Upper lobe of left lung (tissue), 6 donors: ENCODE data around the gene BTN2A1. TPM values are rescaled to one million over a fixed set of nuclear protein-coding genes. Genes with fewer than 3 reads are reported as not detected.

ENCODE experiments used
- ATAC-seq, 2 donors: fragments of 200-7000 bp; cut with Tn5 transposase; one replicate each; pipeline ENCODE4 v1.9.1; 2022; ENCODE audit warnings: mild to moderate bottlenecking in 2 of 2, moderate library complexity in 2 of 2; ENCODE audit not compliant: low FRiP score in 2 of 2
- DNase-seq, 2 donors: peaks; one replicate each; pipeline ENCODE4 v3.0.0-alpha.2; 2019 to 2020
- H3K27ac ChIP-seq, 4 donors: fragments of 200-600 bp; sonication (generic); one replicate each; pipeline ENCODE4 v1.5.1; 2016 to 2019
- H3K27me3 ChIP-seq, 4 donors: fragments of 200-600 bp; sonication (generic); one replicate each; pipeline ENCODE4 v1.5.1; 2017 to 2019
- H3K36me3 ChIP-seq, 4 donors: fragments of 200-600 bp; sonication (generic); one replicate each; pipeline ENCODE4 v1.5.1; 2016 to 2019
- H3K4me1 ChIP-seq, 4 donors: fragments of 200-600 bp; sonication (generic); one replicate each; pipeline ENCODE4 v1.5.1; 2018 to 2019
- H3K4me3 ChIP-seq, 4 donors: fragments of 200-600 bp; sonication (generic); one replicate each; pipeline ENCODE4 v1.5.1; 2017 to 2019; ENCODE audit warnings: mild to moderate bottlenecking in 2 of 4, moderate library complexity in 1 of 4
- H3K9me3 ChIP-seq, 4 donors: fragments of 200-600 bp; sonication (generic); one replicate each; pipeline ENCODE4 v1.5.1; 2018 to 2019
- EP300 ChIP-seq, 4 donors: sonication (generic); formaldehyde crosslinking; IDR thresholded peaks; one replicate each; pipeline ENCODE4 v1.5.1; 2017; ENCODE audit warnings: antibody characterized with exemption in 4 of 4, control low read depth in 2 of 4
- POLR2A ChIP-seq, 4 donors: fragments of 450-650 bp; IDR thresholded peaks; one replicate each; pipeline ENCODE4 v1.5.1; 2016 to 2017; ENCODE audit warnings: antibody characterized with exemption in 4 of 4, mild to moderate bottlenecking in 2 of 4
- POLR2AphosphoS5 ChIP-seq, 2 donors: sonication (generic); formaldehyde crosslinking; IDR thresholded peaks; one replicate each; pipeline ENCODE4 v1.5.1; 2017; ENCODE audit warnings: antibody characterized with exemption in 2 of 2
- WGBS, 2 donors: methylation state at CpG; one replicate each; pipeline ENCODE4 v1.1.5; 2017 to 2018; 5-methylcytosine and 5-hydroxymethylcytosine counted together
- total RNA-seq, 6 donors: library from RNA; depleted of rRNA in 4 of 6; stranded (reverse); fragments of >200 nt in 4 of 6; gene quantifications; one replicate each; pipeline versions ENCODE4 v1.1.0 to v1.2.1, GENCODE V29; 2016 to 2021
- TF ChIP-seq, protein P1 (sequence below), 6 experiments: fragments of 450-650 bp in 4 of 6; fragments of 200-600 bp in 2 of 6; sonication (generic) in 2 of 6; IDR thresholded peaks; one replicate each; pipeline ENCODE4 v1.5.1; 2016 to 2019; ENCODE audit warnings: antibody characterized with exemption in 6 of 6
- donor health status: DM: no; HTN: no; CAD: no; lungs with moderate emphysema.
- donor health status: DM: no; HTN: yes; CAD: no; lungs with severe emphysema.

BTN2A1 gene
- total RNA-seq, 6 donors from 2014 or later = 17.2 to 34.6 (median 21.2) TPM

DNA sequence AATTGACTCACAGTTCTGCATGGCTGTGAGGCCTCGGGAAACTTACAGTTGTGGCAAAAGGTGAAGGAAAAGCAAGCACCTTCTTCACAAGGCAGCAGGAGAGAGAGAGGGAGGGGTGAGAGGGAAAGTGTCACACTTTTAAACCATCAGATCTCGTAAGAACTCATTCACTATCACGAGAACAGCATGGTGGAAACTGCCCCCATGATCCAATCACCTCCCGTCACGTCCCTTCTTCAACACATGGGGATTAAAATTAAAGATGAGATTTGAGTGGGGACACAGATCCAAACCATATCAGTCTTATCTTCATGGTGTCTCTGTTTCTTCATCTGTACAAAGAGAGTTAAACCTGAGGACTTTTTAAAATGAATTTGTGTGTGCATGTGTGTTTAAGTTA is 28.6 kb downstream of the BTN2A1 start:
- WGBS, 2 donors = 83 to 85% methylated on average over 5 of the region's 5 CpGs
- Histone ChIP-seq H3K36me3 (no peaks in the 10 kb centered on the region), H3K4me3 (no peak overlapping the region), H3K4me1 (no peaks in the 10 kb centered on the region), H3K27me3 (no peaks in the 10 kb centered on the region), H3K9me3 (peaks cover 0 to 3% (median 0%) of the 10 kb centered on the region in 4 donors), H3K27ac (no peak overlapping the region)
- DNase-seq = no peak
- no peak for TF ChIP-seq POLR2AphosphoS5 (IDR thresholded peaks at IDR 0.05)
- no peak for TF ChIP-seq POLR2A (IDR thresholded peaks at IDR 0.05)
- no peak for TF ChIP-seq EP300 (IDR thresholded peaks at IDR 0.05)
- TF ChIP-seq, protein P1, sequence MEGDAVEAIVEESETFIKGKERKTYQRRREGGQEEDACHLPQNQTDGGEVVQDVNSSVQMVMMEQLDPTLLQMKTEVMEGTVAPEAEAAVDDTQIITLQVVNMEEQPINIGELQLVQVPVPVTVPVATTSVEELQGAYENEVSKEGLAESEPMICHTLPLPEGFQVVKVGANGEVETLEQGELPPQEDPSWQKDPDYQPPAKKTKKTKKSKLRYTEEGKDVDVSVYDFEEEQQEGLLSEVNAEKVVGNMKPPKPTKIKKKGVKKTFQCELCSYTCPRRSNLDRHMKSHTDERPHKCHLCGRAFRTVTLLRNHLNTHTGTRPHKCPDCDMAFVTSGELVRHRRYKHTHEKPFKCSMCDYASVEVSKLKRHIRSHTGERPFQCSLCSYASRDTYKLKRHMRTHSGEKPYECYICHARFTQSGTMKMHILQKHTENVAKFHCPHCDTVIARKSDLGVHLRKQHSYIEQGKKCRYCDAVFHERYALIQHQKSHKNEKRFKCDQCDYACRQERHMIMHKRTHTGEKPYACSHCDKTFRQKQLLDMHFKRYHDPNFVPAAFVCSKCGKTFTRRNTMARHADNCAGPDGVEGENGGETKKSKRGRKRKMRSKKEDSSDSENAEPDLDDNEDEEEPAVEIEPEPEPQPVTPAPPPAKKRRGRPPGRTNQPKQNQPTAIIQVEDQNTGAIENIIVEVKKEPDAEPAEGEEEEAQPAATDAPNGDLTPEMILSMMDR (IDR thresholded peaks at IDR 0.05) = no peak
- no peak for ATAC-seq

DNA sequence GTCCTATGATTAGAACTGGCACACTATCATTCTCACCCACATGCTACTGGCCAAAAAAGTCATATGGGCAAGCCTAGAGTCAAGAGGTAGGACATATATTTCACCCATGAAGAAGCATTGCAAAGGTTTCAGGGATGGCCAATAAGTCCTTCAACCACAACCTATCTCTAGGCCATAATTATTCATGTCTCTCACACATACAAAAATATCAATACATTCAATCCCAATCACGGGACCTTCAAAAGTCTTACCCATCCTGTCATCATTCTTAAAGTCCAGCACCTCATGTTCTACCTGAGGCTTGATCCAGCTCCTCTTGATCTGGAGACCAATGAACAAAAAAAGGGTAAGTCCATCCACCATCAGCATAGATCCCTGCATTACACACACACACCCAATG is 29.7 kb downstream of the BTN2A1 start:
- 83 to 86% methylated on average over 1 of the region's 1 CpG for WGBS, 2 donors

DNA sequence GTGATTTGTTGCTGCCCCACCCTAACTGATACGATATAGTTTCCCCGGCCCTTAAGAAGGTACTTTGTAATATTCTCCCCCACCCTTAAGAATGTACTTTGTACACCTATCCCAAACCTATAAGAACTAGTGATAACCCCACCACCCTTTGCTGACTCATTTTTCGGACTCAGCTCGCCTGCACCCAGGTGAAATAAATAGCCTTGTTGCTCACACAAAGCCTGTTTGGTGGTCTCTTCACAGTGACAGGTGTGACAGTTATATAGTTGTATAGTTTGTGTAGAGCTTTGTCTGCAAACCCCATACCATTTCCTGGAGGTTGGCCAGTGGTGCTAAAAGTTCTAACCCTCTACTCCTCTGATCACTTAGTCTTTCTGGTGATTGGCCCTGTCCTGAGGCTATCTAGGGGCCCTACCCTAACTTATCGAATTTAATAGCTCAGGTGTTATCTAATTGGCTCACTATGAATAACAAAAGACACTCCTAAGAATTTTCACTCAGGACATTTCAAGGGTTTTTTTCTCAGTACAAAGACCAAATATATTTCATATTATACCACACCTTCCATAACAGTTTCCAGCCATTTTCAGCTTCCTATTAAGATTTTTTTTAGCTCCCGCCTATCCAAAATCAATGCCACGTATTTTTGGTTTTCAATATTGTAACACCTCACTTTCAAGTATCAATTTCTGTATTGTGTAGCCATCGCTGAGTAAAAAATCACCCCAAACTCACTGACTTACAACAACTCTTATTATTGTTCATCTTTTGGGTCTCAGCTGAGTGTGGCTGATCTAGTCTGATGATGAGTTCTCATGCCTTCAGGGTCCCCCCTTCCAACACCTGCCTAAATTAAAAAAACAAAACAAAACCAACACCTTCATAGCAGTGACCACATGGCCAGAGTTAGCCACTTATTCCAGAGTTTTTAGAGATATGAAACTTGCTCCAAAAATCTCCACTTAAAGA is 32.5 kb downstream of the BTN2A1 start:
- no peak overlapping the region for H3K27ac ChIP-seq
- ATAC-seq (no peak), DNase-seq (no peak)
- H3K27me3 ChIP-seq = no peaks in the 10 kb centered on the region
- H3K4me3 ChIP-seq = no peak overlapping the region
- H3K36me3 ChIP-seq = no peaks in the 10 kb centered on the region
- TF ChIP-seq EP300 (IDR thresholded peaks at IDR 0.05) = no peak
- TF ChIP-seq POLR2A (IDR thresholded peaks at IDR 0.05) = no peak
- TF ChIP-seq, protein P1 (IDR thresholded peaks at IDR 0.05) = no peak
- TF ChIP-seq POLR2AphosphoS5 (IDR thresholded peaks at IDR 0.05) = no peak
- H3K9me3 ChIP-seq = peaks cover 0 to 3% (median 0%) of the 10 kb centered on the region in 4 donors
- no peaks in the 10 kb centered on the region for H3K4me1 ChIP-seq
- WGBS, 2 donors = 87% methylated on average over 8 of the region's 8 CpGs

More for the DNA sequence above, 29.7 kb downstream of the BTN2A1 start:
- ATAC-seq (no peak), DNase-seq (no peak)
- Histone ChIP-seq H3K27me3 (no peaks in the 10 kb centered on the region), H3K36me3 (no peaks in the 10 kb centered on the region), H3K27ac (no peak overlapping the region), H3K4me3 (no peak overlapping the region), H3K4me1 (no peaks in the 10 kb centered on the region), H3K9me3 (peaks cover 0 to 3% (median 0%) of the 10 kb centered on the region in 4 donors)
- TF ChIP-seq, protein P1 (IDR thresholded peaks at IDR 0.05) = no peak
- TF ChIP-seq POLR2AphosphoS5 (IDR thresholded peaks at IDR 0.05) (no peak), EP300 (IDR thresholded peaks at IDR 0.05) (no peak), POLR2A (IDR thresholded peaks at IDR 0.05) (no peak)

DNA sequence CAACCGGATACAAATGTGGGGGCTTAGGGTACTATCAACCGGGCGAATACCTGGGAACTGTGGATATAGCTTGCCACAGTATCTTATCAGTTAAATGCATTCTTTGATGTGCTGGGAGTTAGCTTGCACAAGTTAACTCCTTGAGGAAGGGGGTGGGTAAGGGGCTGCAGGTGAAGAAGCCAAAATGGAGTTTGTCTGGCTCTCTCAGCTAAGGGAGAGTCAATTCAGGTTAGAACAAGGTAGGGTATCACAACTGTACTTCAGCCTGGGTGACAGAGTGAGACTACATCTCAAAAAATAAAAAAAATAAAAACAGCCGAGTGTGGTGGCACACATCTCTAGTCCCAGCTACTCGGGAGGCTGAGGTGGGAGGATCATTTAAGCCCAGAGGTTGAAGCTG is 33.8 kb downstream of the BTN2A1 start:
- Histone ChIP-seq H3K4me1 (no peaks in the 10 kb centered on the region), H3K27me3 (no peaks in the 10 kb centered on the region), H3K36me3 (no peaks in the 10 kb centered on the region), H3K9me3 (peaks cover 0 to 3% (median 0%) of the 10 kb centered on the region in 4 donors), H3K4me3 (no peak overlapping the region), H3K27ac (no peak overlapping the region)
- ATAC-seq (no peak), DNase-seq (no peak)
- no peak for TF ChIP-seq POLR2AphosphoS5 (IDR thresholded peaks at IDR 0.05)
- no peak for TF ChIP-seq EP300 (IDR thresholded peaks at IDR 0.05)
- TF ChIP-seq, protein P1 (IDR thresholded peaks at IDR 0.05) = no peak
- TF ChIP-seq POLR2A (IDR thresholded peaks at IDR 0.05) = no peak
- WGBS, 2 donors = 85 to 91% methylated on average over 5 of the region's 5 CpGs
